ENCODE results near the gene STOX2. TPM values are rescaled to one million over a fixed set of nuclear protein-coding genes. Genes with fewer than 3 reads are reported as not detected.

STOX2 gene
- total and polyA plus RNA-seq, 2 of the 13 experiments (the other 11 are each of a cell fraction or from before 2014, with no cell fraction given): 0.01 to 0.15 TPM

DNA sequence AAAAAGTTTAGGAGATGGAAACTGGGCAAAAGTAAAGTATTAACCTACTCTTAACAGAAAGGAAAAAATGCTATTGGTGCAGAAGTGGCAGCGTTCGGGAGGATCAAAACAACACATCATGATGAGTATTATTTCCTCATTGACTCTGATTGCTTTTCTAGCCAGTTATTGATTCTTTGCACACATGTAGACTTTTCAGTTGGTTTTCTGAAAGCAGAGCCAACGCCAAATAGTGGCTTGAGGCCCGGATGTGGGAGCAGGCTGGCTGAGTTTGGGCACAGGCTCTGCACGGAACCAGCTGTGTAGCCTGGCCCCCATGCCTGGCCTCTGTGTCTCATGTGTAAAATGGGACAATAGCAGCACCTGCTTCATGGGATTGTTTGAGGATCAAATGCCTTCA, 21.8 kb downstream of the STOX2 start:
- CTCF ChIA-PET (ENCODE audit: low intra/inter-chr PET ratio, low total read pairs): no interaction called here
- ATAC-seq (no peak), FAIRE-seq (no peak), DNase-seq (ENCODE audit: low spot score) (no peak)
- in situ Hi-C loops (cut with HindIII; ENCODE audit: extremely low pct_ligation_motif_present, low pct_unique_long_range_greater_than_20kb) (no loop called here), intact Hi-C loops (cut with micrococcal nuclease; ENCODE audit: unreplicated experiment) (no loop called here)
- Histone ChIP-seq H3K4me3 (replicated peaks in 1 of 3; ENCODE audit: insufficient read depth in 1 of 3, low read depth in 2 of 3, low read length in 3 of 3) (no peak overlapping the region), H3K4me2 (ENCODE audit: low read depth, low read length) (no peak overlapping the region), H2AFZ (ENCODE audit: low read length) (no peak overlapping the region), H4K20me1 (ENCODE audit: insufficient read depth, low read length) (no peaks in the 10 kb centered on the region), H3K9me3 (ENCODE audit: low read length) (no peaks in the 10 kb centered on the region), H3K27ac (ENCODE audit: extremely low read length, insufficient read depth, low read length) (no peak overlapping the region), H3K36me3 (replicated peaks in 1 of 2; ENCODE audit: control insufficient read depth in 1 of 2, insufficient read depth in 2 of 2, low read length in 2 of 2) (no peaks in the 10 kb centered on the region), H3K79me2 (ENCODE audit: insufficient read depth, low read length) (no peaks in the 10 kb centered on the region), H3K4me1 (ENCODE audit: insufficient read depth, low read length) (no peaks in the 10 kb centered on the region), H3K27me3 (ENCODE audit: control insufficient read depth in 1 of 2, insufficient read depth in 2 of 2, low read length in 2 of 2) (no peaks in the 10 kb centered on the region), H3K9ac (ENCODE audit: insufficient read depth, low read depth, low read length) (no peak overlapping the region)
- 59% methylated on average over 3 of the region's 5 CpGs for WGBS (ENCODE audit: low lambda C conversion rate)
- POLR2A ChIA-PET: no interaction called here
- no peak for TF ChIP-seq ZNF263 (CRISPR knock-in tag; IDR thresholded peaks at IDR 0.05)
- no peak for TF ChIP-seq HDAC2 (CRISPR knock-in tag; IDR thresholded peaks at IDR 0.05)
- no peak for TF ChIP-seq ZSCAN9 (CRISPR knock-in tag; IDR thresholded peaks at IDR 0.05; ENCODE audit: borderline replicate concordance)
- TF ChIP-seq THRA (CRISPR knock-in tag; IDR thresholded peaks at IDR 0.05; ENCODE audit: borderline replicate concordance): no peak
- TF ChIP-seq TOPORS (CRISPR knock-in tag; IDR thresholded peaks at IDR 0.05): no peak
- no peak for TF ChIP-seq SATB2 (CRISPR knock-in tag; IDR thresholded peaks at IDR 0.05)
- no peak for TF ChIP-seq YEATS4 (CRISPR knock-in tag; IDR thresholded peaks at IDR 0.05; ENCODE audit: borderline replicate concordance)
- no peak for TF ChIP-seq PRMT3 (CRISPR knock-in tag; IDR thresholded peaks at IDR 0.05; ENCODE audit: borderline replicate concordance, low read depth)
- TF ChIP-seq ZZZ3 (CRISPR knock-in tag; IDR thresholded peaks at IDR 0.05; ENCODE audit: borderline replicate concordance): no peak
- TF ChIP-seq TOE1 (CRISPR knock-in tag; IDR thresholded peaks at IDR 0.05): no peak
- no peak for TF ChIP-seq SCMH1 (CRISPR knock-in tag; IDR thresholded peaks at IDR 0.05; ENCODE audit: borderline replicate concordance)
- TF ChIP-seq NFYB (CRISPR knock-in tag; IDR thresholded peaks at IDR 0.05): no peak
- no peak for TF ChIP-seq ATM (IDR thresholded peaks at IDR 0.05; ENCODE audit: borderline replicate concordance)
- no peak for TF ChIP-seq JUN (CRISPR knock-in tag; IDR thresholded peaks at IDR 0.05)
- no TSS peak for BruUV-seq (replicated peaks)
